GM10266 (cell line): ENCODE results near the gene PHOX2A.

ENCODE experiments used
- DNase-seq: peaks from one replicate; pipeline ENCODE4 v3.0.0; 2012; ENCODE audit errors: extremely low spot score
- TF ChIP-seq, protein P1 (sequence below): IDR thresholded peaks from 2 replicates; pipeline ENCODE4 v1.5.1; 2012; ENCODE audit warnings: mild to moderate bottlenecking, low read depth; ENCODE audit not compliant: control insufficient read depth, insufficient read depth; ENCODE audit errors: missing control alignments

Gene PHOX2A

DNA sequence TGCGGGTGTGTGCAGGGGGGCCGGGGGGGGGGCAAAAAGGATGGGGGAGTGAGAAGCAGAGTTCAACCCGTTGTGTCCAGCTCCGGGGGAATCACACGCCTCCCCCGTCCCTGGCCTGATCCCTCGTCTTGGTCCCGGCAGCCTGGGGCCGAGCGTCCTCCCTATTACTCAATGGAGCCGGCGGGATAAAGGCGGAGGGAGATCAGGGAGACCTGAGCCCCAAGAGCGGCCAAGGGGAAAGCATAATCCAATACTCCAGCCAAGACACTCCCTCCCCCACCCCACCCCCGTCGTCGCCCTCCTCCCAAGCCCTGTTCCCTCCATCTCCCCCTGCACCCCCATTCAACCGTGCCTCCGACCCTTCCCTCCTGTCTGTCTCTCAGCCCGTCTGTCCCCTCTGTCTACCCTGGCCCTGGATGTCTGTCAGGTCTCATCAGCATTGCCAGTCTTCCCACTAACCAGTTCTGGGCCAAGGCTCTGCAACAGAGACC lies 2.6 kb downstream of the PHOX2A start:
- no peak for DNase-seq

DNA sequence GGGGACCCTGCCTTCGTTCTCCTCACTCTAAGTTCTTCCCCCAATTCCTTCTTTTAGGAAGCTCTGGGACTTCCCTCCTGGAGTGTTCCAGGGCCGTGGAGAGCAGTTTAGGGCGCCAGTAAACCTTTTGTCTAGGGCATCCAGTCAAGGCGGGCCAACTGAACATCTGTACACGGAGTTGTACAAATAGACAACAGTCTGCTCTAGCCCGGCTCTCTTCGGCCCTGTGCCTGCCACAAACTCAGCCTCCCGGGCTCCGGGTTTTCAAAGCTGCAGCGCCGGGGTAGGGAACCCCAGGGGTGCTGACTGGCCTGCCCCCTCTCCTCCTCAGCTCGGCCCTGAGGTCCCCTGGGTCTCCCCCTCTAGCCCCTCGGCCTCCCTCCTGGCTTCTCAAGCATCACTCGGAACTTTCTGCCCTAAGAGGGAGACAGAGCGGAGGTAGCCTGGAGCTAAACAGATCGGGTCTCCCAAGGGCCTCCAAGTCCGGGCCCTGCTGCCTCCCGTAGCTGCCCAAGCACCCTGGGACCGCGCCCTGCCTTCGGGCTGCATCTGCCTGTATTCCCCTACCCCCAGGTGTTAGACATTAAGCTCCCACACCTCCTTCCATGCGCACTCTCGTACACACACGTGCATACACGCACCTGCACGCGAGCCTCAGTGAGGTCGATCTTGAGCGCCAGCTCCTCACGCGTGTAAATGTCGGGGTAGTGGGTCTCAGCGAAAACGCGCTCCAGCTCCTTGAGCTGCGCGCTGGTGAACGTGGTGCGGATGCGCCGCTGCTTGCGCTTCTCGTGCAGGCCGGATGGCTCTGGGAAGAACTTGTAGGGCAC lies 3.3 kb downstream of the PHOX2A start:
- TF ChIP-seq, protein P1, sequence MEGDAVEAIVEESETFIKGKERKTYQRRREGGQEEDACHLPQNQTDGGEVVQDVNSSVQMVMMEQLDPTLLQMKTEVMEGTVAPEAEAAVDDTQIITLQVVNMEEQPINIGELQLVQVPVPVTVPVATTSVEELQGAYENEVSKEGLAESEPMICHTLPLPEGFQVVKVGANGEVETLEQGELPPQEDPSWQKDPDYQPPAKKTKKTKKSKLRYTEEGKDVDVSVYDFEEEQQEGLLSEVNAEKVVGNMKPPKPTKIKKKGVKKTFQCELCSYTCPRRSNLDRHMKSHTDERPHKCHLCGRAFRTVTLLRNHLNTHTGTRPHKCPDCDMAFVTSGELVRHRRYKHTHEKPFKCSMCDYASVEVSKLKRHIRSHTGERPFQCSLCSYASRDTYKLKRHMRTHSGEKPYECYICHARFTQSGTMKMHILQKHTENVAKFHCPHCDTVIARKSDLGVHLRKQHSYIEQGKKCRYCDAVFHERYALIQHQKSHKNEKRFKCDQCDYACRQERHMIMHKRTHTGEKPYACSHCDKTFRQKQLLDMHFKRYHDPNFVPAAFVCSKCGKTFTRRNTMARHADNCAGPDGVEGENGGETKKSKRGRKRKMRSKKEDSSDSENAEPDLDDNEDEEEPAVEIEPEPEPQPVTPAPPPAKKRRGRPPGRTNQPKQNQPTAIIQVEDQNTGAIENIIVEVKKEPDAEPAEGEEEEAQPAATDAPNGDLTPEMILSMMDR: no peak
- DNase-seq: peak; percentile 70

More for the DNA sequence above, 2.6 kb downstream of the PHOX2A start:
- TF ChIP-seq, protein P1: no peak

DNA sequence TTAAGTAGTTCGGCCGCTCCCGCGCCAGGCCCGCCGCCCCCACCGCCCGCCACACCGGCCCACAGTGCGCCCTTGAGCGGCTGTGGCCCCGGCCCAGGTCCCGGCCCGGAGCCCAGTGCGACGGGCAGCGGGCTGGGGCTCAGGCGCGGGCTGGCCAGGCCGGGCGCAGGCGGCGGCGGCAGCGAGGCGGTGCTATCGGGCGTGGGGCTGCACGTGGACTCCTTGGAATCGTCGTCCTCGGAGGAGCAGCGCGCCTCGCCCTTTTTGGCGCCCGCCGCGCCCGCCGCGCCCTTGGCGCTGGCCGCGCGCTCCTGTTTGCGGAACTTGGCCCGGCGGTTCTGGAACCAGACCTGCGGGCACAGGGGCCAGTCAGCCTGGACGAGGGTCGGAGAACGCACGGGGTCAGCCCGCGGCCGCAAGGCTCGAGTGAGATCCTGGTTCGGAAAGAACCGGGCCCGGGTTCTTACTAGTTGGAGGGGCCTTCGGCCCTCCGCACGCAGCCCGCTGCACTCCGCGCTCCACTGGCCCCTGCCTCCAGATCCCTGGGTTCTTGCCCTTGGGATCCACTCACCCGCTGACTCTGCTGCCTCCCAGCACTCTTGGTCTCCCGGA lies 4.0 kb downstream of the PHOX2A start:
- DNase-seq: no peak
- TF ChIP-seq, protein P1: no peak

DNA sequence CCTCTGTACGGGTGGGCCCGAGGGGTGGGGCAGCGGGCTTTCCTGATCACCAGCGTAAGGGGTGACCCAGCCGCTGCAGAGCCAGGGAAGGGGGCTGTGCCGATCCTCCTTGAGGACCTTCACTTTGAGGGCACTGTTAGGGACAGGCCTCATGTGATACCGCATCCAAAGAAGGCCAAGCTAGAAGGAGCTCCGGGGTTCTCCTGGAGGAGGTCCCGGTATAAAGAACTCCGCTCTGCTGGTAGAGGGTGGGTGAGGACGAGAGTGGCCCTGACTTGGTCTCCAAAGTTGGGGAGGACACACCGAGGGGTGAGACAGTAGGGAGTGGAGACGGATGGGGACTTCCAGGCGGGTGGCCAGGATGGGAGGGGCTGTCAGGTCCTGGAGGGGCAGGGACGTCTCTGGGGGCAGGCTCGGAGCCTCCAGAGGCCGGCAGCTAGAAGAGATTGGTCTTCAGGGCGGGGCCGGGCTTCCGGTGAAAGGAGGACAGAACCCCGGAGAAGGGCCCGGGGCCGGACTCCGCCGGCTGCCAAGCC lies 4.6 kb downstream of the PHOX2A start:
- DNase-seq: peak; percentile 88

DNA sequence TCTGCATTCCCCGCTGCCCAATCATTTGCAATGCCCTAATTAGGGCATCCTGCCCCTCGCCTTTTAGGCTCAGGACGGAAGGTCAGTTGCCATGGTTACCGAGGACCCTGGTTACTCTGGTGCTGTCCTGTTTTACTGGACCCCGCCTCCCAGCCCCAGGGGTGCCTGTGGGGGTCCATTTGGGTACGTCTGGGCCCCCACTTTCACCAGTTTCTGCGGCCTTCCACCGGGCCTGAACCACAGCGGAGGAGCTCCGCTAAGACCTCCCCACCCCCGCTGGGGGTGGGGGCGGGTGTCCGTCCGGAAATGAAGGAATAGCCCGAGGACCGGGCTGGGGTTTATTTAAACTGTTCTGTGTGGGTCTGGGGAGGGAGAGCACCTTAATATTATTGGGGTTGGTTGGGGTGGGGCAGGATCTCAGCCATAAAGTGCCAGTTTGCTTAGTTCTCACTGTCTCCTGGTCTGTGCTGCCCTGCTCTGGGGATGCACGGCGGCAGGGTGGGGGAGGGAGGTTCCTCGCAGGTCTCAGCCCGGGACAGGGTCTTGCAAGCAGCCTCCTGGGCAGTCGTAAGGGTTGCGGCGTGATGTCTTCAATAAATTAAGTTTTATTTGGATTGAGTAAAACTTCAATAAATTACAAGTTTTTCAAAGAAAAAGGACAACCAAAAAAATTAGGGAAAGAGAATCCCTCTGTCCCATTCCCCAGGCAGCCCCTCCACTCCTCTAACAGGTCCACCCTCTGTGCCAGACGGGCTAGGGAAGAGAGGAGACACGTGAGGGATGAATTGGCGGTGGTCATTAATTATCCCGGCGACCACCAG lies 5.3 kb downstream of the PHOX2A start:
- DNase-seq: no peak
- TF ChIP-seq, protein P1: no peak

More for the DNA sequence above, 4.6 kb downstream of the PHOX2A start:
- TF ChIP-seq, protein P1: no peak

DNA sequence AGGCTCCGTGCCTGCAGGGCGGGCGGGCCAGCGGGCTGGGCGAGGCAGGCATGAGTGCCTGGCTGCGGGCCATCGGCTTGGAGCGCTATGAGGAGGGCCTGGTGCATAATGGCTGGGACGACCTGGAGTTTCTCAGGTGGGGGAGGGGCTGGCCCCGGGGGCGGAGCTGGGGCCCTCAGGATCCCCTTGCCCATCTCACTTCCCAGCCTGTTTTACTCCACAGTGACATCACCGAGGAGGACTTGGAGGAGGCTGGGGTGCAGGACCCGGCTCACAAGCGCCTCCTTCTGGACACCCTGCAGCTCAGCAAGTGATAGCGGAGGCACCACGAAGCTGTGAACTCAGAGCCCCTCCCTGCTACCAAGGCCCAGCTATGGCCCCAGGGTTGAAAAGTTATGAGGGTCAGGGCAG lies 5.9 kb downstream of the PHOX2A start:
- TF ChIP-seq, protein P1: peak; percentile 77
- DNase-seq: peak; percentile 89
